ENCODE results near the gene EDDM13. TPM values are rescaled to one million over a fixed set of nuclear protein-coding genes. Genes with fewer than 3 reads are reported as not detected.

EDDM13 gene
- total and polyA plus RNA-seq, 2 of the 8 experiments (the other 6 are each of a cell fraction or from before 2014, with no cell fraction given) = not detected

- Histone ChIP-seq H3K9me3 (ENCODE audit: insufficient read depth in 2 of 2, low read depth in 1 of 2, low read length in 1 of 2) (no peaks in the 10 kb centered on the region), H3K4me1 (replicated peaks in 1 of 4; ENCODE audit: control insufficient read depth in 3 of 4, insufficient read depth in 4 of 4, low read length in 3 of 4) (peaks cover 0 to 1% (median 0%) of the 10 kb centered on the region in 4 experiments; a peak in 2 of 7 replicates), H3K4ac (replicated peaks; ENCODE audit: insufficient read length, low read depth, low read length) (no peak overlapping the region), H3K27ac (ENCODE audit: low read depth, low read length) (no peak overlapping the region), H3K14ac (ENCODE audit: insufficient read length) (no peak overlapping the region), H3K27me3 (replicated peaks in 1 of 4; ENCODE audit: control insufficient read depth in 3 of 4, extremely low read depth in 1 of 4, insufficient read depth in 3 of 4, low read length in 3 of 4) (no peaks in the 10 kb centered on the region), H3K79me2 (ENCODE audit: control insufficient read depth in 1 of 2, insufficient read depth in 2 of 2, low read length in 2 of 2) (no peaks in the 10 kb centered on the region), H3K56ac (replicated peaks; ENCODE audit: insufficient read length, low read depth, low read length) (no peak overlapping the region), H2BK15ac (ENCODE audit: low read length) (no peak overlapping the region), H4K91ac (replicated peaks; ENCODE audit: insufficient read length, low read length) (no peak overlapping the region), H3K79me1 (ENCODE audit: low read depth, low read length) (no peaks in the 10 kb centered on the region), H4K5ac (ENCODE audit: insufficient read length, low read depth, low read length) (no peak overlapping the region), H3K4me2 (ENCODE audit: insufficient read depth in 1 of 2, low read depth in 2 of 2, low read length in 2 of 2) (no peak overlapping the region), H2BK20ac (ENCODE audit: low read length) (no peak overlapping the region), H4K8ac (ENCODE audit: extremely low read depth, insufficient read depth, low read length) (no peak overlapping the region), H2AFZ (ENCODE audit: low read length) (no peak overlapping the region), H2BK120ac (replicated peaks; ENCODE audit: low read depth, low read length) (no peak overlapping the region), H3K4me3 (ENCODE audit: extremely low read depth in 1 of 4, insufficient read depth in 2 of 4, low read depth in 3 of 4, low read length in 4 of 4) (no peak overlapping the region), H2AK5ac (ENCODE audit: low read depth, low read length) (no peak overlapping the region), H3K9ac (replicated peaks in 1 of 4; ENCODE audit: extremely low read depth in 1 of 4, low read depth in 3 of 4, low read length in 3 of 4) (no peak overlapping the region), H2BK5ac (ENCODE audit: low read depth, low read length) (no peak overlapping the region), H4K20me1 (replicated peaks in 1 of 2; ENCODE audit: control insufficient read depth in 1 of 2, insufficient read depth in 2 of 2, low read length in 2 of 2) (no peaks in the 10 kb centered on the region), H3K23me2 (ENCODE audit: low read depth, low read length) (no peaks in the 10 kb centered on the region), H3K36me3 (ENCODE audit: control insufficient read depth in 2 of 4, insufficient read depth in 4 of 4, low read length in 3 of 4) (no peaks in the 10 kb centered on the region), H3K18ac (ENCODE audit: extremely low read depth, low read length) (no peak overlapping the region), H2BK12ac (ENCODE audit: low read depth, low read length) (no peak overlapping the region), H3K23ac (ENCODE audit: insufficient read length) (no peak overlapping the region)
- POLR2A ChIA-PET (ENCODE audit: partially characterized antibody) = no interaction called here
- WGBS, 2 experiments (ENCODE audit: extremely low coverage in 1 of 2, insufficient coverage in 1 of 2, insufficient read length in 1 of 2, insufficient replicate concordance in 2 of 2, low coverage in 1 of 2, low lambda C conversion rate in 2 of 2, missing lambda C conversion rate in 1 of 2) = 100% methylated on average over 1 of the region's 1 CpG; no CpG with 5 or more reads in 1 of the 2 experiments
- FAIRE-seq (no peak), DNase-seq (ENCODE audit: low read depth in 1 of 2, low spot score in 2 of 2) (no peak)
- CTCF ChIA-PET (ENCODE audit: partially characterized antibody) = interaction anchor here (1.0 to 1.5 kb wide), 5 partner anchors 12 to 793 kb away, joined by 3 read pairs; partner anchors contain the start of gene ZNF582
- TF ChIP-seq KDM5A (IDR thresholded peaks at IDR 0.05; ENCODE audit: low read length) (no peak), ATF2 (IDR thresholded peaks at IDR 0.05; ENCODE audit: low read length) (no peak), ATF3 (IDR thresholded peaks at IDR 0.05; ENCODE audit: insufficient read depth, low read depth, low read length) (no peak), POLR2A (IDR thresholded peaks at IDR 0.05; ENCODE audit: control extremely low read depth in 1 of 2, low read depth in 2 of 2, low read length in 2 of 2) (no peak), SUZ12 (IDR thresholded peaks at IDR 0.05; ENCODE audit: low read length) (no peak), POU5F1 (IDR thresholded peaks at IDR 0.05; ENCODE audit: low read depth, low read length) (no peak), NANOG (IDR thresholded peaks at IDR 0.05; ENCODE audit: insufficient read depth, low read depth, low read length, poor library complexity, severe bottlenecking) (no peak), BRCA1 (IDR thresholded peaks at IDR 0.05; ENCODE audit: low read depth, low read length) (no peak), TCF12 (IDR thresholded peaks at IDR 0.05; ENCODE audit: low read depth, low read length) (no peak), HDAC6 (IDR thresholded peaks at IDR 0.05; ENCODE audit: low read depth, low read length) (no peak), RAD21 (IDR thresholded peaks at IDR 0.05 in 1 of 2, conservative IDR thresholded peaks at IDR 0.05 in 1 of 2; ENCODE audit: low read depth in 2 of 2, low read length in 2 of 2) (no peak), GTF2F1 (IDR thresholded peaks at IDR 0.05; ENCODE audit: borderline replicate concordance, low read depth, low read length) (no peak)
Observed at GRCh38 chr19:56355517-56355916, 83.0 kb downstream of the EDDM13 start.
